Natural killer cell (primary cell): ENCODE data around the gene ZFHX3. TPM values are rescaled to one million over a fixed set of nuclear protein-coding genes. Genes with fewer than 3 reads are reported as not detected.

Experiments
- ATAC-seq, 3 donors: fragments of 150-1000 bp in 2 of 3; fragments of 200-7000 bp in 1 of 3; cut with Tn5 transposase; 1 replicate in 1 of 3; 2 replicates in 2 of 3; pipeline ENCODE4 v1.10.0; 2021; ENCODE audit warnings: mild to moderate bottlenecking in 2 of 3, moderate library complexity in 2 of 3
- DNase-seq, 2 donors: peaks; one replicate each; pipeline versions ENCODE4 v3.0.0 to v3.0.0-alpha.2; 2013 to 2021; ENCODE audit warnings: mixed read lengths in 1 of 2
- H3K27ac ChIP-seq: one replicate; pipeline ENCODE4 v1.5.1; 2013; ENCODE audit warnings: mild to moderate bottlenecking, low read length
- H3K27me3 ChIP-seq: one replicate; pipeline ENCODE4 v1.6.1; 2013; ENCODE audit warnings: low read length; ENCODE audit not compliant: control insufficient read depth, insufficient read depth
- H3K36me3 ChIP-seq: one replicate; pipeline ENCODE4 v1.6.1; 2013; ENCODE audit warnings: low read length; ENCODE audit not compliant: control insufficient read depth, insufficient read depth
- H3K4me1 ChIP-seq: one replicate; pipeline ENCODE4 v1.6.1; 2013; ENCODE audit warnings: low read length; ENCODE audit not compliant: control insufficient read depth, insufficient read depth
- H3K4me3 ChIP-seq: one replicate; pipeline ENCODE4 v1.5.1; 2013; ENCODE audit warnings: low read length
- H3K9me3 ChIP-seq: one replicate; pipeline ENCODE4 v1.6.1; 2013; ENCODE audit warnings: low read length; ENCODE audit not compliant: control insufficient read depth, insufficient read depth
- H3K27ac Mint-ChIP-seq, 2 donors: one replicate each; pipeline ENCODE4 v1.8.0; 2022; ENCODE audit warnings: mild to moderate bottlenecking in 2 of 2, mixed read lengths in 2 of 2, moderate library complexity in 1 of 2
- H3K27me3 Mint-ChIP-seq, 2 donors: one replicate each; pipeline ENCODE4 v1.8.0; 2022; ENCODE audit warnings: low read depth in 2 of 2, mixed read lengths in 2 of 2
- H3K36me3 Mint-ChIP-seq: one replicate; pipeline ENCODE4 v1.8.0; 2022; ENCODE audit warnings: mixed read lengths
- H3K4me1 Mint-ChIP-seq, 2 donors: one replicate each; pipeline ENCODE4 v1.8.0; 2022; ENCODE audit warnings: mixed read lengths in 2 of 2
- H3K4me3 Mint-ChIP-seq: one replicate; pipeline ENCODE4 v1.8.0; 2022; ENCODE audit warnings: mild to moderate bottlenecking, moderate library complexity, mixed read lengths
- H3K9me3 Mint-ChIP-seq, 2 donors: one replicate each; pipeline ENCODE4 v1.8.0; 2022; ENCODE audit warnings: mixed read lengths in 2 of 2
- CTCF ChIP-seq: fragments of 200-600 bp; IDR thresholded peaks from one replicate; pipeline ENCODE4 v1.8.0; 2022; ENCODE audit warnings: antibody characterized with exemption
- WGBS: methylation state at CpG from one replicate; pipeline ENCODE4 v1.1.7; 2013; ENCODE audit warnings: missing lambda C conversion rate; ENCODE audit not compliant: insufficient coverage; 5-methylcytosine and 5-hydroxymethylcytosine counted together
- intact Hi-C: fragments of 100-400 bp; cut with micrococcal nuclease; formaldehyde crosslinking; loops from one replicate; pipeline ENCODE4 v1.14.2; 2022
- total RNA-seq, 4 donors: library from RNA; stranded (reverse); fragments of 120-200 nt in 1 of 4; gene quantifications; one replicate each; pipeline versions ENCODE4 v1.2.3 to v1.2.4, GENCODE V29; 2013 to 2022

The ZFHX3 gene
- total RNA-seq, 3 donors from 2014 or later (not counting 1 experiment from before 2014, with no cell fraction given) = 5.8 to 7.8 (median 7.5) TPM

DNA sequence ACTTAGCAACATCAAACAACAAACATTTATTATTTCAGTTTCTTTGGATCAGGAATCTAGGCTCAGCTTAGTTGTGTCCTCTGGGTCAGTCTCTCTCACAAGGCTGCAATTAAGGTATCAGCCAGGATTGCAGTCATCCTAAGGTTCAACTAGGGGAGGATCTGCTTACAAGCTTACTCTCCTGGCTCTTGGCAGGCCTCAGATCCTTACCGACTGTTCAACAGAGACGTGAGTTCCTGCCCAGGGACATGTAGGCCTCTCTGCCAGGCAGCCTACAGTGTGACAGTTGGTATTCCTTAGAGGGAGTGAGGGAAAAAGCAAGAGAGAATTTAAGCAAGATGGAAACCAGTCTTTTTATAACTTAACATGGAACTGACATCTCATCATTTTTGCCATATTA lies 294.0 kb downstream of the ZFHX3 start:
- Histone ChIP-seq H3K27ac (no peak overlapping the region), H3K36me3 (no peaks in the 10 kb centered on the region), H3K9me3 (no peaks in the 10 kb centered on the region), H3K27me3 (no peaks in the 10 kb centered on the region), H3K4me1 (no peaks in the 10 kb centered on the region), H3K4me3 (no peak overlapping the region)
- WGBS = 94% methylated on average over 2 of the region's 2 CpGs
- Mint-ChIP-seq H3K27me3 (no peaks in the 10 kb centered on the region), H3K36me3 (no peaks in the 10 kb centered on the region), H3K4me1 (no peaks in the 10 kb centered on the region), H3K4me3 (no peak overlapping the region), H3K27ac (no peak overlapping the region), H3K9me3 (peaks cover 0 to 2% of the 10 kb centered on the region in 2 donors)
- intact Hi-C loops = no loop called here
- DNase-seq (no peak), ATAC-seq (no peak)
- no peak for TF ChIP-seq CTCF

- no peak overlapping the region for H3K27ac Mint-ChIP-seq
- Histone ChIP-seq H3K4me3 (no peak overlapping the region), H3K36me3 (no peaks in the 10 kb centered on the region), H3K27me3 (no peaks in the 10 kb centered on the region), H3K27ac (no peak overlapping the region), H3K4me1 (no peaks in the 10 kb centered on the region), H3K9me3 (no peaks in the 10 kb centered on the region)
- TF ChIP-seq CTCF = no peak
- peaks cover 0 to 2% of the 10 kb centered on the region in 2 donors for H3K9me3 Mint-ChIP-seq
- ATAC-seq (no peak), DNase-seq (no peak)
- H3K27me3 Mint-ChIP-seq = no peaks in the 10 kb centered on the region
- no peak overlapping the region for H3K4me3 Mint-ChIP-seq
- no peaks in the 10 kb centered on the region for H3K4me1 Mint-ChIP-seq
- H3K36me3 Mint-ChIP-seq = no peaks in the 10 kb centered on the region
- intact Hi-C loops = no loop called here
- 94% methylated on average over 6 of the region's 7 CpGs for WGBS
Observed at GRCh38 chr16:72752004-72752695, 295.8 kb downstream of the ZFHX3 start.

DNA sequence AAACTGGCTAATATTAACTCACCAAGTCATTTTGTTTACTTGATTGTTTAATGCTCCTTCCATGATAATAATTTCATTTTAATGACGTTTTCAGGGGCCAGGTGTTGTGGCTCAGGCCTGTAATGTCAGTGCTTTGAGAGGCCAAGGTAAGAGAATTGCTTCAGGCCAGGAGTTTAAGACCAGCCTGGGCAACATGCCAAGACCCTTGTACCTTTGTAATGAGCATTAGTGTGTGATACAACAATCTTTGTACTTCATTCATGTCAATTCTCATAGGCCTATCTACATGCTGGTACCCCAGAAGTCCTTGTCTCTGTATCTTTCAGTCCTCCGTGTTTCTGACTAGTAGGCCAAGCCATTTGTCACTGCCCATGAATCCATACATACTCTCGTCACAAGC lies 296.9 kb downstream of the ZFHX3 start:
- H3K27me3 Mint-ChIP-seq = no peaks in the 10 kb centered on the region

More for the DNA sequence above, 296.9 kb downstream of the ZFHX3 start:
- Mint-ChIP-seq H3K4me3 (no peak overlapping the region), H3K4me1 (no peaks in the 10 kb centered on the region), H3K36me3 (no peaks in the 10 kb centered on the region), H3K9me3 (peaks cover 0 to under 1% of the 10 kb centered on the region in 2 donors), H3K27ac (no peak overlapping the region)
- intact Hi-C loops = no loop called here
- DNase-seq = no peak
- Histone ChIP-seq H3K4me1 (no peaks in the 10 kb centered on the region), H3K9me3 (no peaks in the 10 kb centered on the region), H3K4me3 (no peak overlapping the region), H3K27me3 (no peaks in the 10 kb centered on the region), H3K27ac (no peak overlapping the region), H3K36me3 (no peaks in the 10 kb centered on the region)
- ATAC-seq = no peak
- no peak for TF ChIP-seq CTCF
- WGBS = 89% methylated on average over 3 of the region's 3 CpGs
